Fibroblast of villous mesenchyme (primary cell): ENCODE results near the gene RAB4A. TPM values are rescaled to one million over a fixed set of nuclear protein-coding genes. Genes with fewer than 3 reads are reported as not detected.

Source experiments
- DNase-seq: peaks from one replicate; pipeline ENCODE4 v3.0.0-alpha.2; 2010; ENCODE audit warnings: low read depth
- H3K4me3 ChIP-seq: 2 replicates; pipeline ENCODE4 v1.5.1; 2011; ENCODE audit warnings: low read depth, mild to moderate bottlenecking, low read length
- CTCF ChIP-seq: IDR thresholded peaks from 2 replicates; pipeline ENCODE4 v1.5.1; 2012; ENCODE audit warnings: low read depth, mild to moderate bottlenecking, low read length; ENCODE audit not compliant: insufficient read depth
- total RNA-seq: library from RNA; depleted of rRNA; stranded (reverse); fragments of >200 nt; gene quantifications from 2 replicates; pipeline ENCODE4 v1.2.3, GENCODE V29; 2012

The RAB4A gene
- total RNA-seq, 1 donor = 18.6 TPM

GRCh38 chr1:229280037-229280828, 9.3 kb downstream of the RAB4A start:
- TF ChIP-seq CTCF = no peak
- DNase-seq = no peak
- H3K4me3 ChIP-seq = no peak overlapping the region

GRCh38 chr1:229280921-229281320, 10.0 kb downstream of the RAB4A start:
- no peak overlapping the region for H3K4me3 ChIP-seq
- DNase-seq = no peak
- TF ChIP-seq CTCF = no peak

GRCh38 chr1:229281339-229281926, 10.5 kb downstream of the RAB4A start:
- DNase-seq = no peak
- no peak for TF ChIP-seq CTCF
- H3K4me3 ChIP-seq = no peak overlapping the region

- no peak for TF ChIP-seq CTCF
- no peak overlapping the region for H3K4me3 ChIP-seq
- no peak for DNase-seq
These were observed 11.4 kb downstream of the RAB4A start for GRCh38 chr1:229282295-229282823.

GRCh38 chr1:229283183-229283611, 12.3 kb downstream of the RAB4A start:
- no peak for TF ChIP-seq CTCF
- H3K4me3 ChIP-seq = no peak overlapping the region
- no peak for DNase-seq

- no peak for DNase-seq
- TF ChIP-seq CTCF = no peak
- H3K4me3 ChIP-seq = no peak overlapping the region
These were observed 14.0 kb downstream of the RAB4A start for GRCh38 chr1:229284887-229285286.
